Panc1 (cell line): ENCODE results near the gene INPP5B. TPM values are rescaled to one million over a fixed set of nuclear protein-coding genes. Genes with fewer than 3 reads are reported as not detected.
A peak's percentile ranks its signal among the peaks of the same experiment; 100 is the strongest.

ENCODE experiments used
- ATAC-seq: fragments of 200-7000 bp; cut with Tn5 transposase; 2 replicates; pipeline ENCODE4 v1.9.1; 2020; ENCODE audit warnings: mild to moderate bottlenecking, moderate library complexity
- BruUV-seq: library from RNA; stranded (reverse); fragments of 400-500 nt; replicated peaks from 2 replicates; lab custom pipeline; 2021; lab: Mats Ljungman, UMichigan
- CTCF ChIA-PET: fragments of 300-600 bp; sonication (Branson Sonifier 250); formaldehyde crosslinking; loops from one replicate; lab custom pipeline; 2022; ENCODE audit warnings: antibody characterized with exemption; lab: Charles Lee
- POLR2A ChIA-PET: fragments of 300-600 bp; sonication (Branson Sonifier 250); formaldehyde crosslinking; loops from one replicate; lab custom pipeline; 2022; ENCODE audit warnings: antibody characterized with exemption; lab: Charles Lee
- DNase-seq: peaks from one replicate; pipeline ENCODE4 v3.0.0-alpha.2; 2010; ENCODE audit warnings: low read depth, low spot score
- H3K27ac ChIP-seq: 2 replicates; pipeline ENCODE4 v1.5.1; 2011; ENCODE audit warnings: mild to moderate bottlenecking, low read length, inconsistent platforms
- H3K27me3 ChIP-seq: fragments of 200-500 bp; sonication (Bioruptor generic); 2 replicates; pipeline ENCODE4 v1.6.0; 2014; ENCODE audit warnings: low read length, inconsistent platforms; ENCODE audit not compliant: control insufficient read depth, insufficient read depth
- H3K36me3 ChIP-seq: fragments of 200-500 bp; sonication (Bioruptor generic); 2 replicates; pipeline ENCODE4 v1.5.1; 2014; ENCODE audit warnings: inconsistent platforms, mild to moderate bottlenecking, low read length, moderate library complexity; ENCODE audit not compliant: control insufficient read depth, insufficient read depth
- H3K4me1 ChIP-seq: 2 replicates; pipeline ENCODE4 v1.5.1; 2011; ENCODE audit warnings: inconsistent platforms, mild to moderate bottlenecking, low read length, moderate library complexity; ENCODE audit not compliant: control insufficient read depth, insufficient read depth
- H3K4me3 ChIP-seq, 2 experiments: 2 replicates each; pipeline ENCODE4 v1.5.1; 2011 to 2012; ENCODE audit warnings: low read depth in 2 of 2, low read length in 2 of 2, mild to moderate bottlenecking in 2 of 2, inconsistent platforms in 1 of 2, moderate library complexity in 1 of 2
- H3K9me3 ChIP-seq: fragments of 200-500 bp; sonication (Bioruptor generic); 2 replicates; pipeline ENCODE4 v1.5.1; 2014; ENCODE audit warnings: low read depth, mild to moderate bottlenecking, inconsistent platforms, low read length, moderate library complexity; ENCODE audit not compliant: control insufficient read depth, insufficient read depth
- POLR2AphosphoS5 ChIP-seq: IDR thresholded peaks from 2 replicates; pipeline ENCODE4 v1.6.1; 2012; ENCODE audit warnings: mild to moderate bottlenecking, low read depth, low read length, moderate library complexity
- SIN3A ChIP-seq: IDR thresholded peaks from 2 replicates; pipeline ENCODE4 v1.6.1; 2012; ENCODE audit warnings: low read depth, mild to moderate bottlenecking, low read length, moderate library complexity, borderline replicate concordance; ENCODE audit not compliant: insufficient read depth
- TCF7L2 ChIP-seq: IDR thresholded peaks from 2 replicates; pipeline ENCODE4 v1.6.1; 2011; ENCODE audit warnings: mild to moderate bottlenecking, low read depth, low read length, inconsistent platforms
- in situ Hi-C: cut with HindIII; loops from 2 replicates; pipeline ENCODE4 v1.10.0; 2016; ENCODE audit warnings: low sequenced_read_pairs, low pct_unique_long_range_greater_than_20kb
- intact Hi-C: fragments of 100-400 bp; cut with micrococcal nuclease; formaldehyde crosslinking; loops from one replicate; pipeline ENCODE4 v1.10.0; 2022; ENCODE audit not compliant: unreplicated experiment
- total RNA-seq: library from RNA; stranded (reverse); gene quantifications from one replicate; pipeline ENCODE4 v1.2.1, GENCODE V29; 2021; ENCODE audit not compliant: unreplicated experiment
- TF ChIP-seq, protein P1 (sequence below), 2 experiments: IDR thresholded peaks; 2 replicates each; pipeline ENCODE4 v1.6.1; 2011 to 2012; ENCODE audit warnings: low read depth in 2 of 2, control low read depth in 1 of 2, low read length in 1 of 2, mild to moderate bottlenecking in 1 of 2, moderate library complexity in 1 of 2; ENCODE audit not compliant: insufficient read depth in 1 of 2
- TF ChIP-seq, protein P2 (sequence below): fragments of 450-650 bp; IDR thresholded peaks from 2 replicates; pipeline ENCODE4 v1.5.1; 2017; ENCODE audit warnings: mild to moderate bottlenecking

The INPP5B gene
- total RNA-seq, 1 experiment from 2014 or later: 17.7 TPM

GRCh38 chr1:37866491-37866890, 80.4 kb downstream of the INPP5B start:
- BruUV-seq: no TSS peak

GRCh38 chr1:37865348-37866120, 81.3 kb downstream of the INPP5B start:
- BruUV-seq: no TSS peak
- Histone ChIP-seq H3K4me1 (peaks cover 2% of the 10 kb centered on the region), H3K27ac (no peak overlapping the region), H3K27me3 (no peaks in the 10 kb centered on the region), H3K36me3 (no peaks in the 10 kb centered on the region; the same call in 1 of the 2 replicates), H3K9me3 (no peaks in the 10 kb centered on the region), H3K4me3 (no peak overlapping the region)
- no peak for DNase-seq
- ATAC-seq: no peak
- POLR2A ChIA-PET: interaction anchor here (0.7 kb wide), 1 partner anchor 90 kb away, joined by 5 read pairs; no protein-coding TSS in a partner anchor
- TF ChIP-seq TCF7L2: no peak
- TF ChIP-seq, protein P1, sequence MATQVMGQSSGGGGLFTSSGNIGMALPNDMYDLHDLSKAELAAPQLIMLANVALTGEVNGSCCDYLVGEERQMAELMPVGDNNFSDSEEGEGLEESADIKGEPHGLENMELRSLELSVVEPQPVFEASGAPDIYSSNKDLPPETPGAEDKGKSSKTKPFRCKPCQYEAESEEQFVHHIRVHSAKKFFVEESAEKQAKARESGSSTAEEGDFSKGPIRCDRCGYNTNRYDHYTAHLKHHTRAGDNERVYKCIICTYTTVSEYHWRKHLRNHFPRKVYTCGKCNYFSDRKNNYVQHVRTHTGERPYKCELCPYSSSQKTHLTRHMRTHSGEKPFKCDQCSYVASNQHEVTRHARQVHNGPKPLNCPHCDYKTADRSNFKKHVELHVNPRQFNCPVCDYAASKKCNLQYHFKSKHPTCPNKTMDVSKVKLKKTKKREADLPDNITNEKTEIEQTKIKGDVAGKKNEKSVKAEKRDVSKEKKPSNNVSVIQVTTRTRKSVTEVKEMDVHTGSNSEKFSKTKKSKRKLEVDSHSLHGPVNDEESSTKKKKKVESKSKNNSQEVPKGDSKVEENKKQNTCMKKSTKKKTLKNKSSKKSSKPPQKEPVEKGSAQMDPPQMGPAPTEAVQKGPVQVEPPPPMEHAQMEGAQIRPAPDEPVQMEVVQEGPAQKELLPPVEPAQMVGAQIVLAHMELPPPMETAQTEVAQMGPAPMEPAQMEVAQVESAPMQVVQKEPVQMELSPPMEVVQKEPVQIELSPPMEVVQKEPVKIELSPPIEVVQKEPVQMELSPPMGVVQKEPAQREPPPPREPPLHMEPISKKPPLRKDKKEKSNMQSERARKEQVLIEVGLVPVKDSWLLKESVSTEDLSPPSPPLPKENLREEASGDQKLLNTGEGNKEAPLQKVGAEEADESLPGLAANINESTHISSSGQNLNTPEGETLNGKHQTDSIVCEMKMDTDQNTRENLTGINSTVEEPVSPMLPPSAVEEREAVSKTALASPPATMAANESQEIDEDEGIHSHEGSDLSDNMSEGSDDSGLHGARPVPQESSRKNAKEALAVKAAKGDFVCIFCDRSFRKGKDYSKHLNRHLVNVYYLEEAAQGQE (IDR thresholded peaks at IDR 0.05; ENCODE audit: insufficient read depth in 1 of 2, low read depth in 2 of 2, low read length in 1 of 2): peak; percentile 72; a peak in 3 of 4 replicates
- no peak for TF ChIP-seq SIN3A
- no peak for TF ChIP-seq POLR2AphosphoS5
- intact Hi-C loops (no loop called here), in situ Hi-C loops (no loop called here)
- CTCF ChIA-PET: no interaction called here

More at GRCh38 chr1:37866491-37866890, 80.4 kb downstream of the INPP5B start:
- CTCF ChIA-PET: no interaction called here
- Histone ChIP-seq H3K36me3 (no peaks in the 10 kb centered on the region; the same call in 1 of the 2 replicates), H3K27me3 (no peaks in the 10 kb centered on the region), H3K4me1 (no peaks in the 10 kb centered on the region), H3K9me3 (no peaks in the 10 kb centered on the region), H3K4me3 (no peak overlapping the region), H3K27ac (no peak overlapping the region)
- intact Hi-C loops (no loop called here), in situ Hi-C loops (no loop called here)
- POLR2A ChIA-PET: no interaction called here
- ATAC-seq: no peak
- TF ChIP-seq, protein P2, sequence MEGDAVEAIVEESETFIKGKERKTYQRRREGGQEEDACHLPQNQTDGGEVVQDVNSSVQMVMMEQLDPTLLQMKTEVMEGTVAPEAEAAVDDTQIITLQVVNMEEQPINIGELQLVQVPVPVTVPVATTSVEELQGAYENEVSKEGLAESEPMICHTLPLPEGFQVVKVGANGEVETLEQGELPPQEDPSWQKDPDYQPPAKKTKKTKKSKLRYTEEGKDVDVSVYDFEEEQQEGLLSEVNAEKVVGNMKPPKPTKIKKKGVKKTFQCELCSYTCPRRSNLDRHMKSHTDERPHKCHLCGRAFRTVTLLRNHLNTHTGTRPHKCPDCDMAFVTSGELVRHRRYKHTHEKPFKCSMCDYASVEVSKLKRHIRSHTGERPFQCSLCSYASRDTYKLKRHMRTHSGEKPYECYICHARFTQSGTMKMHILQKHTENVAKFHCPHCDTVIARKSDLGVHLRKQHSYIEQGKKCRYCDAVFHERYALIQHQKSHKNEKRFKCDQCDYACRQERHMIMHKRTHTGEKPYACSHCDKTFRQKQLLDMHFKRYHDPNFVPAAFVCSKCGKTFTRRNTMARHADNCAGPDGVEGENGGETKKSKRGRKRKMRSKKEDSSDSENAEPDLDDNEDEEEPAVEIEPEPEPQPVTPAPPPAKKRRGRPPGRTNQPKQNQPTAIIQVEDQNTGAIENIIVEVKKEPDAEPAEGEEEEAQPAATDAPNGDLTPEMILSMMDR: no peak
- TF ChIP-seq, protein P1 (IDR thresholded peaks at IDR 0.05; ENCODE audit: insufficient read depth in 1 of 2, low read depth in 2 of 2, low read length in 1 of 2): no peak
- no peak for TF ChIP-seq TCF7L2
- TF ChIP-seq SIN3A: no peak
- TF ChIP-seq POLR2AphosphoS5: no peak
- DNase-seq: no peak
